ENCODE results near the gene BLACAT1. TPM values are rescaled to one million over a fixed set of nuclear protein-coding genes. Genes with fewer than 3 reads are reported as not detected.
A peak's percentile ranks its signal among the peaks of the same experiment; 100 is the strongest.
"Not testable (repeated sequence)": the region's sequence is repeated elsewhere in the genome, so short reads cannot be mapped to it uniquely, and the experiment has no call there.

Gene BLACAT1
- polyA plus RNA-seq, 5 donors, result 3.3 to 6.3 (median 4.5) TPM

GRCh38 chr1:205441716-205442050 lies 14.2 kb downstream of the BLACAT1 start:
- DNase-seq, result no peak

GRCh38 chr1:205441318-205441633 lies 14.6 kb downstream of the BLACAT1 start:
- no peak for DNase-seq

GRCh38 chr1:205440476-205441317 lies 15.1 kb downstream of the BLACAT1 start:
- no peak for DNase-seq

GRCh38 chr1:205440121-205440475 lies 15.7 kb downstream of the BLACAT1 start:
- DNase-seq, result no peak

GRCh38 chr1:205438213-205439158 lies 17.4 kb downstream of the BLACAT1 start:
- DNase-seq, result peak; percentile 76 to 80

GRCh38 chr1:205437570-205437969 lies 18.3 kb downstream of the BLACAT1 start:
- no peak for DNase-seq

GRCh38 chr1:205436776-205437410 lies 19.0 kb downstream of the BLACAT1 start:
- no peak for DNase-seq

- no peak for DNase-seq
Observed at GRCh38 chr1:205435578-205436573, 20.0 kb downstream of the BLACAT1 start.

- no peak for DNase-seq
Observed at GRCh38 chr1:205434738-205435137, 21.1 kb downstream of the BLACAT1 start.

- DNase-seq, result not testable (repeated sequence)
Observed at GRCh38 chr1:205432692-205433091, 23.2 kb downstream of the BLACAT1 start.

GRCh38 chr1:205432116-205432515 lies 23.7 kb downstream of the BLACAT1 start:
- DNase-seq, result no peak

- DNase-seq, result peak in 1 of 2 donors; percentile 62
Observed at GRCh38 chr1:205430696-205431305, 25.0 kb downstream of the BLACAT1 start.

- DNase-seq, result no peak
Observed at GRCh38 chr1:205429762-205430695, 25.8 kb downstream of the BLACAT1 start.

GRCh38 chr1:205424901-205425600 lies 30.8 kb downstream of the BLACAT1 start:
- DNase-seq, result no peak

GRCh38 chr1:205423814-205424399 lies 31.9 kb downstream of the BLACAT1 start:
- DNase-seq, result no peak

GRCh38 chr1:205422993-205423642 lies 32.7 kb downstream of the BLACAT1 start:
- DNase-seq, result no peak

- no peak for DNase-seq
Observed at GRCh38 chr1:205421798-205422197, 34.0 kb downstream of the BLACAT1 start, which contains the start of gene LEMD1. Gene LEMD1 (minus strand): TSS chr1:205422056. CDS start chr1:205420536, 1,520 bp downstream.

GRCh38 chr1:205420938-205421337 lies 34.9 kb downstream of the BLACAT1 start:
- no peak for DNase-seq
